Measurements from ENCODE around the gene WDR43. TPM values are rescaled to one million over a fixed set of nuclear protein-coding genes. Genes with fewer than 3 reads are reported as not detected.

Gene WDR43
- total and polyA plus RNA-seq, 9 of the 15 experiments (the other 6 are each of a cell fraction or from before 2014, with no cell fraction given), result 34.6 to 197 (median 105) TPM

GRCh38 chr2:28870146-28870891, 24.1 kb upstream of the WDR43 start, which contains the start of gene TRMT61B (continued):
- TF ChIP-seq PRMT5 (CRISPR knock-in tag; IDR thresholded peaks at IDR 0.05), result no peak
- peak in 1 of 2 experiments; percentile 86 for TF ChIP-seq NCOA2 (IDR thresholded peaks at IDR 0.05; ENCODE audit: partially characterized antibody in 2 of 2)
- TF ChIP-seq ZNF785 (CRISPR knock-in tag; IDR thresholded peaks at IDR 0.05), result no peak
- no peak for TF ChIP-seq HIVEP1 (CRISPR knock-in tag; IDR thresholded peaks at IDR 0.05)
- TF ChIP-seq ZBTB2 (IDR thresholded peaks at IDR 0.05), result peak; percentile 84; the same call in 1 of the 2 replicates
- TF ChIP-seq ZNF146 (CRISPR knock-in tag; IDR thresholded peaks at IDR 0.05; ENCODE audit: unreplicated experiment), result no peak
- no peak for TF ChIP-seq HNRNPH1 (optimal IDR thresholded peaks at IDR 0.05; ENCODE audit: low read depth, low read length)
- no peak for TF ChIP-seq ZC3H8 (IDR thresholded peaks at IDR 0.05)
- peak; percentile 96 for TF ChIP-seq ZHX1 (conservative IDR thresholded peaks at IDR 0.05; ENCODE audit: low read length)
- no peak for TF ChIP-seq FOXA1 (IDR thresholded peaks at IDR 0.05; ENCODE audit: borderline replicate concordance)
- no peak for TF ChIP-seq ZFP91 (CRISPR knock-in tag; IDR thresholded peaks at IDR 0.05)
- no peak for TF ChIP-seq HOMEZ (CRISPR knock-in tag; IDR thresholded peaks at IDR 0.05)
- TF ChIP-seq ZNF449 (CRISPR knock-in tag; IDR thresholded peaks at IDR 0.05), result no peak
- no peak for TF ChIP-seq DDX20 (tag; IDR thresholded peaks at IDR 0.05; ENCODE audit: low read depth)
- no peak for TF ChIP-seq MCM5 (IDR thresholded peaks at IDR 0.05; ENCODE audit: low read depth)
- no peak for TF ChIP-seq ILF3 (IDR thresholded peaks at IDR 0.05; ENCODE audit: borderline replicate concordance)
- TF ChIP-seq PTRF (tag; IDR thresholded peaks at IDR 0.05), result no peak
- TF ChIP-seq POLR2AphosphoS2 (IDR thresholded peaks at IDR 0.05; ENCODE audit: low read length), result peak; percentile 62; the same call in 1 of the 2 replicates
- TF ChIP-seq MEIS2 (IDR thresholded peaks at IDR 0.05; ENCODE audit: partially characterized antibody), result peak; percentile 83
- TF ChIP-seq ETV5 (CRISPR knock-in tag; IDR thresholded peaks at IDR 0.05; ENCODE audit: low read depth), result no peak
